HEK293T (cell line): Measurements from ENCODE around the gene TPP1.

ENCODE experiments used
- BHLHE40 ChIP-seq: fragments of 450-650 bp; IDR thresholded peaks from 2 replicates; pipeline ENCODE4 v1.6.1; 2016; ENCODE audit warnings: mild to moderate bottlenecking, moderate library complexity, borderline replicate concordance
- CTBP1 ChIP-seq: fragments of 450-650 bp; IDR thresholded peaks from 2 replicates; pipeline ENCODE4 v1.6.1; 2016; ENCODE audit warnings: borderline replicate concordance
- ELF4 ChIP-seq: fragments of 450-650 bp; IDR thresholded peaks from 2 replicates; pipeline ENCODE4 v1.6.1; 2017; ENCODE audit warnings: antibody characterized with exemption
- FOXA1 ChIP-seq: fragments of 450-650 bp; IDR thresholded peaks from 2 replicates; pipeline ENCODE4 v1.6.1; 2016; ENCODE audit warnings: mild to moderate bottlenecking
- FOXK2 ChIP-seq: fragments of 450-650 bp; IDR thresholded peaks from 2 replicates; pipeline ENCODE4 v1.6.1; 2016; ENCODE audit warnings: mild to moderate bottlenecking
- FOXM1 ChIP-seq: fragments of 450-650 bp; IDR thresholded peaks from 2 replicates; pipeline ENCODE4 v1.6.1; 2017; ENCODE audit warnings: mild to moderate bottlenecking, borderline replicate concordance
- L3MBTL2 ChIP-seq: fragments of 450-650 bp; conservative IDR thresholded peaks from 2 replicates; pipeline ENCODE4 v1.6.1; 2016; ENCODE audit warnings: mild to moderate bottlenecking
- NFRKB ChIP-seq: fragments of 450-650 bp; IDR thresholded peaks from 2 replicates; pipeline ENCODE4 v1.6.1; 2016; ENCODE audit warnings: mild to moderate bottlenecking, moderate library complexity
- PKNOX1 ChIP-seq: fragments of 450-650 bp; IDR thresholded peaks from 2 replicates; pipeline ENCODE4 v1.6.1; 2016
- SUZ12 ChIP-seq: fragments of 450-650 bp; IDR thresholded peaks from 2 replicates; pipeline ENCODE4 v1.6.1; 2016; ENCODE audit warnings: mild to moderate bottlenecking
- TARDBP ChIP-seq: fragments of 450-650 bp; IDR thresholded peaks from 2 replicates; pipeline ENCODE4 v1.6.1; 2016
- ZNF384 ChIP-seq: fragments of 450-650 bp; IDR thresholded peaks from 2 replicates; pipeline ENCODE4 v1.6.1; 2016

- TF ChIP-seq BHLHE40, result no peak
- no peak for TF ChIP-seq PKNOX1
- no peak for TF ChIP-seq L3MBTL2
- no peak for TF ChIP-seq FOXM1
- TF ChIP-seq ELF4, result no peak
- TF ChIP-seq SUZ12, result no peak
- no peak for TF ChIP-seq FOXK2
- TF ChIP-seq CTBP1, result no peak
- TF ChIP-seq FOXA1, result no peak
- no peak for TF ChIP-seq ZNF384
- TF ChIP-seq NFRKB, result no peak
- TF ChIP-seq TARDBP, result no peak
These were observed 53.1 kb downstream of the TPP1 start for GRCh38 chr11:6565988-6566703.
